Fibroblast of skin of left biceps (primary cell): ENCODE measurements around the gene BRF1.
"Not testable (repeated sequence)": the region's sequence is repeated elsewhere in the genome, so short reads cannot be mapped to it uniquely, and the experiment has no call there.

Experiments used
- DNase-seq, 2 experiments: peaks; one replicate each; pipeline ENCODE4 v3.0.0-alpha.2; 2013; ENCODE audit warnings: low read depth in 2 of 2

The BRF1 gene

GRCh38 chr14:105300542-105301102 lies at the start of gene BRF1:
Gene BRF1 (minus strand): TSS chr14:105301001. CDS start chr14:105300629, 372 bp downstream.
- peak; percentile 68 to 76 for DNase-seq

DNA sequence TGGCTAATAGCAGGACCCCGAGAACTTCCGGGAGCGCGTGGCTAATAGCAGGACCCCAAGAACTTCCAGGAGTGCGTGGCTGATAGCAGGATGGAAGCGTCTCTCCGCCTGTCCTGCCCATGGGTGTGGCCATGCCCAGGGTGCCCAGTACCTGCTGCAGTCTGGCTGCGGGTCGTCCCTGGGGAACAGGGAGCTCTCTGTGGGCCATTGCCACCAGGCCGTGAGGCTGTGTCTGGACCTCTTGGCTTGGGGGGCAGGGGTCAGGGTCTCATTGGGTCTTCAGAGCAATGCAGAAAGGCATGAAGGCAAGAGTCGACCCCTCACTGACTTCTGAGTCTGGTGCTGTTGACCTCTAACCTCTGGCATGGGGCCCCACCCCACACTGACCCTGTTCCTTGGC lies 49.2 kb upstream of the BRF1 start:
- DNase-seq: no peak

GRCh38 chr14:105348945-105349699 lies 48.3 kb upstream of the BRF1 start:
- no peak for DNase-seq

DNA sequence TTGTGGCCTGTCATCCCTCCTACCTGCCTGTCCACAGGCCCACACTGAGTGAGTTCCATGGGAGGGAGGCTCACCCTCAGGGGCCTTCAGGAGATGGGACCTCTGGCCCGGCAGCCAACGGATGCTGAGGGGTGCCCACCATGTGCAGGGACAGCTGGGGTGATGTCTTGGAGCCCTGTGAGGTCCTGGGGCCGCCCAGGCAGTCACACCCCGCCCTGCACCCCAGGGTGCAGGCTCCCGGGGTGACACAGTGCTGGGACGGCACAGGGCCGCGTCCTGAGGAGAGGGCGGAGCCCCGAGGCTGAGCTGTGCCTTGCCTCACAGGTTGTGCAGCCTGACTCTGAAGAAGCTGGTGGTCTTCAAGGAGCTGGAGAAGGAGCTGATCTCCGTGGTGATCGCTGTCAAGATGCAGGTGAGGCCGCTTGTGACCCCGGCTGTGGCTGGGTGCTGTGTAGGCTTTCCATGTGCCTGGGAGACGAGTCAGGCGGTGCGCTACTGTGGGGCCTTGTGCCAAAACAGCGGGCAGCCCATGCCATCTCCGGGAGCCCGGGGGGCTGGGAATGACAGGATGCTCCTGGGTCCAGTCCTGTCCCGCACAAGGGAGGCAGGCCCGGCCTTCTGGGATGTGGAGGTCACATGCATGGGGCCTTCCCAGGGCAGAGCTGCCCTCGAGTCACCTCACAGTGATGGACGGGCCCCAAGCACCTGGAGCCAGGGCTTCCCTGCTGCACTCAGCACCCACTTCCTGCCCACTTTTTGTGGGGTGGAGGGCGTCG lies 47.6 kb upstream of the BRF1 start:
- no peak for DNase-seq

GRCh38 chr14:105347587-105347968 lies 46.8 kb upstream of the BRF1 start:
- DNase-seq: no peak

GRCh38 chr14:105346876-105347586 lies 46.2 kb upstream of the BRF1 start:
- DNase-seq: no peak

- no peak for DNase-seq
Observed at GRCh38 chr14:105346200-105346533, 45.4 kb upstream of the BRF1 start.

DNA sequence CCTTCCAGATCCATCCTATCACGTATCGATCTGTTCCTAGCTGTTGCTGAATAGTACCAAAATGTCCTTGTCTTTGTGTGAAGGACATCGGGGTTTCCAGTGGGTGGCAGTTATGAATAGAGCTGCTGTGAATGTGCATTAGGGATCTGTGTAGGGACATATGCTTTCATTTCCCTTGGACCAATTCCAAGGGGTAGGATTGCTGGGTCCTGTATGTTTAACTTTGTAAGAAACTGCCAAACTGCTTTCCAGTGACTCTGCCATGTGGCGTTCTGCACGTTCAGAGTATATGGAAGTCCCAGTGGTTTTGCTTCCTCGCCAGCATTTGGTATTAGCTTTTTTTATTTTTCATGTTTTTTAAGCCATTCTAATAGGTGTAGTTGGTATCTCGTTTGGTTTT lies 42.4 kb upstream of the BRF1 start:
- no peak for DNase-seq

DNA sequence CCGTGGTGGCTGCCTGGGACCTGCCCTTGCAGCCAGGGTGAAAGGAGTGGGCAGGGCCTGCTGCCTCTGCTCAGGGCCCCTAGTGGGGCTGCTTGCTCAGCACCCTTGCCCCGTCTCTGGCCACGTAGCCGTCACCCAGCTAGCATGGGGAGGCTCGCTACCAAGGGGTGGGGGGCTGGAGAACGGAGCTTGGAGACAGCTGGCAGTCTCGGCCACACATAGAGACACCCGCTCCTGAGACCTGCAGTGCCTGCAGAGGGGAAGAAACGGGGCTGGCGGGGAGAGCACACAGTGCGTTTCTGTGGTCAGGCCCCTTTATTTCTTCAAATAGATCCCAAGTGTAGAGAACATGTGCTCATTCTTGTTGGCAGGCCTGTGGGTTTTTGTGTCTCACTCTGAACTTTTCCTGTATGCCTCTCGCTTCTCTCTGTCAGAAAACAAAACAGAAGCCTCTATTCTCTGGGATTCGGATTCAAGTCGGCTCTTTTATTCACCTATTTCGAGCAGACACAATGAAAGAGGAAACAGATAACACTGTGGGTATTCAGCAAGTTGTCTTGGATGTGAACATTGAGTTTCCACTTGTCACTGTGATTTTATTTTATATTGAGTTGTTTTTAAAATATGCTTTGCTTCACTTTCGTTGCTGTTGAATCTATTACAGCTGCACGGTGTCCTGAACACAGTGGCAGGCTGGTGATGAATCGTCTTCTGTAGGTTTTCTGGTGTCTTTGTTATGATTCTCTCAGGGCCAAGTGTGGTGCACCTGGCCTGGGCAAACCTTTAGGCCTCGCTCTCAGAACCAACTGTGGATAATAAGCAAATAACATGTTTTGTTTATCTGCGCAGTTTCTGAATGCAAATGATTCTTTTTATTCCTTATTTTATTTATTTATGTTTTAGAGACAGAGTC lies 40.3 kb upstream of the BRF1 start:
- DNase-seq: no peak

- no peak for DNase-seq
Observed at GRCh38 chr14:105337966-105338741, 37.4 kb upstream of the BRF1 start.

GRCh38 chr14:105337433-105337832 lies 36.6 kb upstream of the BRF1 start:
- no peak for DNase-seq

DNA sequence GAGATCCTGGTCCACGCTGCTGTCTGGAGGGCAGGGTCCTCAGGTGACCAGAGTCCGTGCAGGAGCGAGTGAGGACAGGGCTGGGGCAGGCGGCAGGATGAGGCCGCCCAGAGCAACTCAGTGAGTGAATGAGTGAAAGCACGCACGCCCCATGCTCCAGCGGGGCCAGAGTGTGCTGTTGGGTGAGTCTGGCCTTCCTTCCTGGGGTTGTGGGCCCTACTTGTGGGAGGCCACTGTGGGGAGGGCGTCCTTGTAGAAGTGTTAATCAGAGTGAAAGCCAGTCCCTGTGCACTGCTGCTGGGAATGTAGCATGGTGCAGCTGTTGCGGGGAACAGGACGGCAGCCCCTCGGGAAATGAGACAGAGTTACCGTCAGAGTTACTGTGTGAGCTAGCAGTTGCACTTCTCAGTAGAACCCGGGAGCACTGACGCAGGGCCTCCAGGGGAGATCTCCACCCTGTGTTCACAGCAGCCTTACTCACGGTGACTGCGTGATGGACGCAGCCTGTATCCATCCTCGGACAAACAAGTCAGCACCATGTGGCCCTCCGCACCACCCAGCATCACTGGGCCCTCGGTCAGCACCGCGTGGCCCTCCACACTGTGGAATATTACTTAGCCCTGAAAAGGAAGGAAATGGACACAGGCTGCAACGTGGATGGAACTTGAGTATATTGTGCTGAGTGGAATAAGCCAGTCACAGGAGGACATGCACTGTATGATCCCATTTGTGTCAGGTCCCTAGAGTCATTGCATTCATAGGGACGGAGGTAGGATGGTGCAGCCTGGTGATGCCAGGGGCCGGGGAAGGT lies 35.9 kb upstream of the BRF1 start:
- no peak for DNase-seq

DNA sequence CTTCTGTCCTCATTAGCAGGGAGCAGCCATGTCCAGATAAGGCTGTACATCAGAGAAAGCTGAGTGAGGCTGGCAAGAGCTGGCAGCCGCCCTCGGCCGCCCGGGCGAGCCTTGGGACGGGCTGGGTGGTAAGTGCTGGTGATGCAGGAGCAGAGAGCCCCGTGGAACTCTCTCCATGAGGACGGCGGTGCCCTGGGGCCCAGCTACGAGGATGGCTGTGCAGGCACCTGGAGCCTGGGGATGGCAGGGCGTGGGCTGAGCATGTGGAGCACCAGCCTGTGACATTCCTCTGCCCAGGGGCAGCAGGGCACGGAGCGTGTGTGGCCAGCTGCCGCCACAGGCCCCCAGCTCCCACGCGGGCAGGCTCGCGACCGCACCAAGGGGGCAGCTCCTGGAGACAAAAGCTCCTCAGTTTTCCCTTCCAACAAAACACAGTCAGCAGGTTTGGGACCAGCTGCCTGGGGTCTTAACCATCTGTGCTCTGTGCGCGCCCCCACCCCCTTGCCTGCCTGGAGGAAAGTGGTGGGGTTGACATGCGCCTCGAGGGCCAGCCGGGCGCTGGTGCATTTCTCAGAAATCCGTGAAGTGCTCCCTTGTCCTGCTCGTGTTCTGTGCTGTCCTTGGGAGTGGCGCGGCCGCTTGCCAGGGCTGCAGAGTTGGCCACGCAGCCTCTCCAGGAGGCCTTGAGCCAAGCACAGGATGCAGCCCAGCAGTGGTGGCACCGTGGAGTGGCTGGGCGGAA lies 35.1 kb upstream of the BRF1 start:
- no peak for DNase-seq

DNA sequence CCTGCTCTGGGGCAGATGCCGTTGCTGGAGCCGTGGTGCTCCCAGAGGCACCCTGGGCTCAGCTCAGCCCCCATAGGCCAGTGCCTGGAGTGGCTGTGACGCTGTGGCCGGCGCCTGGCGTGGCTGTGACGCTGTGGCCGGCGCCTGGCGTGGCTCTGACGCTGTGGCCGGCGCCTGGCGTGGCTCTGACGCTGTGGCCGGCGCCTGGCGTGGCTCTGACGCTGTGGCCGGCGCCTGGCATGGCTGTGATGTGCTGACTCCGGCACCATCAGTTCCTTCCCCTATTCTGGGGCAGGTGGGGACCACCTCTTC lies 34.4 kb upstream of the BRF1 start:
- not testable (repeated sequence) for DNase-seq

DNA sequence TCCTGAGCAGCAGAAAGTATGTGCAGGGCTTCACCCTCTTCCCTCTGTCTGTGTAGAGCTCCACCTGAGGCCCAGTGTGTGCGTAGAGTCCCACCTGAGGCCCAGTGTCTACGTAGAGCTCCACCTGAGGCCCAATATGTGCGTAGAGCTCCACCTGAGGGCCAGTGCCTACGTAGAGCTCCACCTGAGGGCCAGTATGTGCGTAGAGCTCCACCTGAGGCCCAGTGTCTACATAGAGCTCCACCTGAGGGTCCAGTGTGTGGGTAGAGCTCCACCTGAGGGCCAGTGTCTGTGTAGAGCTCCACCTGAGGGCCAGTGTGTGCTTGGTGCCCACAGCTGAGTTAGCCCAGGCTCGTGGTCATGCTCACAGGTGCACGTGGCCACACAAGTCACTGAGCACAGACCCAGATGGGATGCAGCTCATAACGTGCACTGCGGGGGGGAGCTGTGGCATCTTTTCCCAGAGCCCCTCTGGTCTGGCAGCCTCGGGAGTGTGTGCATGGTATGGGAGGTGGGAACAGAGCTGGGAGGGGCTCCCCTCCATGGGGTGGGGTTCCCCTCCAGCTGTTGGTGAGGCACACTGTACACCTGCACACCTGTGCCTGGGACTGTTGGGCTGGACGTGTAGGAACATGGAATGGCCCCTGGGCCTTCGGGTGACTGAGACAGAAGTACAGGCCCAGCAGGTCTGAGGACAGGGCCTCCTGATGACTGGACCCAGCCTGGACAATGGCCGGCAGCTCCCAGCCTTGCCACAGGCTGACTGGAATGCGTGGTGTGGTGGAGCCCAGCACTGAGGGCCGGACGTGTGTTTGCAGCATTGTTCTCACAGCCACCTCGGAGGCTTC lies 33.8 kb upstream of the BRF1 start:
- no peak for DNase-seq

DNA sequence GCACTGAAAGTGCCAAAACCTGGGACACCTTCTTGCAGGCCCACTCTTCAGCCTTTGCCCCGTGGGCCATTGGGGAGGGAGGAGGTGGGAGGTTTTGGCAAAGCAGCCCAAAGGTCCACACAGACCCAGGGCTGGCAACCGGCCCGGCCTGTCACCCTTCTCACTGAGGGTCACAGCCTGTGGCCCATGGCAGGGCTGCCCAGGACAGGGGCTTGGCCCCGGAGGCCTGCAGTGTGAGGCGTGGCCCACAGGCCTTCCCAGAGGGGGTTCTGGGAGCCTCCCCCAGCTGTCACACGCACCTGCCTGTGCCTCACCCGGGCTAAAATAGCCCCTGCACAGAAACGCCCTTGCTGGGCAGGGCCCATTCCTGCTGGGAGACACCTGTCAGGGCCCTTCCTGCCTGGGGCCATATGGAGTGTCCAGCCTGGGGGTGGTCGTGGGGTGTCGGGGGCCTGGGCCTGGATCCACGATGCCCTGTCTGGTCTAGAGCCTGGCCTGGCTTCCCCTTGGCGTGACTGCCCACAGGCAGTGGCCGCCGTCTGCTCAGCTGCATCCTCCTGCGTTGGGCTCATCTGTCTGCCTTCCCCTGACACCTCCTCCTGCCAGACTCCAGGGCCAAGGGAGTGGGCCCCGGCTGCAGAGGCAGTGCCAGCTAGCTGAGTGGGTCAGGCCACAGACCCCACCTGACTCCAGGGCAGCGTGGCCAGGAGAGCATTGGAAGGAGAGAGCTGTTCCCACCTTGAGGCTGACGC lies 33.0 kb upstream of the BRF1 start:
- DNase-seq: no peak

DNA sequence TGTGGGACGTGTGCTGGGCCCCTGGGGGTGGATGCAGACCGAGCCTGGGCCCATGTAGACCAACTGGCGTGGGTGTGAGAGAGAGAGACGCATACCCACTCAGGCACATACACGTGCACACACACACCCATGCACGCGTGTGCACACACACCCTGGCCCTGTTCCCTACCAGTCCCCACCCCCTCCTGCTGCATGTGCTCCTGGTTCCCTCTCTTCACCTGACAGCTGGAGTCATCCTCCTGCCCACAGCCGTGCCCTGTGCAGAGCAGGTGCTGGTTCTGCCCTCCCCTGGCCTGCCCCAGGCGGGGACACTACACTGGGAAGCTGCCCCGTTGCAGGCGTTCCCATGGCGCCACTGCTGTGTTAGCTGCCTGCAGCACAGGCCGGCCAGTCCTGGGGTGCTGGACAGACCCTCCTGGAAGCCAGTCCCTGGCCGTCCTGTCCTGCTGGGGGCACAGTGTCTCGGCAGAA lies 32.3 kb upstream of the BRF1 start:
- no peak for DNase-seq
